Neuronal stem cell (in vitro differentiated cells): Measurements from ENCODE around the gene ME2.

Experiments used
- DNase-seq: peaks from one replicate; pipeline ENCODE4 v3.0.0-alpha.2; 2013; ENCODE audit warnings: low spot score
- H2AFZ ChIP-seq: one replicate; pipeline ENCODE4 v1.6.1; 2013; ENCODE audit warnings: mild to moderate bottlenecking, low read length, inconsistent platforms
- H2AK5ac ChIP-seq: 2 replicates; pipeline ENCODE4 v1.6.1; 2013; ENCODE audit warnings: low read depth, mild to moderate bottlenecking, inconsistent platforms, low read length, moderate library complexity, mixed read lengths
- H2BK120ac ChIP-seq: 2 replicates; pipeline ENCODE4 v1.6.1; 2013; ENCODE audit warnings: low read depth, mild to moderate bottlenecking, inconsistent platforms, low read length, moderate library complexity, mixed read lengths
- H2BK12ac ChIP-seq: one replicate; pipeline ENCODE4 v1.6.1; 2013; ENCODE audit warnings: low read length, inconsistent platforms
- H2BK15ac ChIP-seq: 2 replicates; pipeline ENCODE4 v1.6.1; 2013; ENCODE audit warnings: mild to moderate bottlenecking, low read length, inconsistent platforms, mixed read lengths
- H2BK5ac ChIP-seq: one replicate; pipeline ENCODE4 v1.6.1; 2013; ENCODE audit warnings: inconsistent platforms, mild to moderate bottlenecking, low read length, moderate library complexity
- H3K14ac ChIP-seq: one replicate; pipeline ENCODE4 v1.6.1; 2013; ENCODE audit warnings: low read length, inconsistent platforms
- H3K18ac ChIP-seq: 2 replicates; pipeline ENCODE4 v1.6.1; 2013; ENCODE audit warnings: low read length, inconsistent platforms
- H3K23ac ChIP-seq: 2 replicates; pipeline ENCODE4 v1.6.1; 2013; ENCODE audit warnings: low read depth, mild to moderate bottlenecking, mixed read lengths, low read length, inconsistent platforms; ENCODE audit not compliant: poor library complexity
- H3K27ac ChIP-seq: replicated peaks from 3 replicates; pipeline ENCODE4 v1.5.1; 2013; ENCODE audit warnings: low read length, inconsistent platforms
- H3K27me3 ChIP-seq, 3 experiments: 2 replicates each; pipeline ENCODE4 v1.6.1; 2013; ENCODE audit warnings: low read length in 3 of 3, mild to moderate bottlenecking in 2 of 3, inconsistent platforms in 1 of 3, low read depth in 1 of 3, mixed read lengths in 1 of 3, moderate library complexity in 1 of 3; ENCODE audit not compliant: control insufficient read depth in 3 of 3, insufficient read depth in 3 of 3
- H3K36me3 ChIP-seq, 2 donors: replicated peaks in 1 of 2; 2 replicates each; pipeline ENCODE4 v1.6.1; 2013; ENCODE audit warnings: low read length in 2 of 2; ENCODE audit not compliant: control insufficient read depth in 2 of 2, insufficient read depth in 2 of 2
- H3K4ac ChIP-seq: 2 replicates; pipeline ENCODE4 v1.6.1; 2013; ENCODE audit warnings: inconsistent platforms, mild to moderate bottlenecking, low read length, moderate library complexity
- H3K4me1 ChIP-seq, 2 donors: 1 replicate in 1 of 2; 2 replicates in 1 of 2; pipeline ENCODE4 v1.6.1; 2013; ENCODE audit warnings: low read length in 2 of 2, low read depth in 1 of 2; ENCODE audit not compliant: control insufficient read depth in 2 of 2, insufficient read depth in 1 of 2
- H3K4me2 ChIP-seq: one replicate; pipeline ENCODE4 v1.6.1; 2013; ENCODE audit warnings: mild to moderate bottlenecking, low read length, inconsistent platforms; ENCODE audit not compliant: insufficient read depth, poor library complexity, severe bottlenecking
- H3K4me3 ChIP-seq, 2 donors: 2 replicates each; pipeline ENCODE4 v1.5.1; 2013; ENCODE audit warnings: low read length in 2 of 2, mild to moderate bottlenecking in 2 of 2, inconsistent platforms in 1 of 2, moderate library complexity in 1 of 2
- H3K79me1 ChIP-seq: one replicate; pipeline ENCODE4 v1.6.1; 2013; ENCODE audit warnings: low read depth, mild to moderate bottlenecking, inconsistent platforms, low read length, moderate library complexity
- H3K9ac ChIP-seq: one replicate; pipeline ENCODE4 v1.6.1; 2013; ENCODE audit warnings: mild to moderate bottlenecking, low read depth, low read length, inconsistent platforms; ENCODE audit not compliant: poor library complexity
- H3K9me3 ChIP-seq, 2 donors: replicated peaks in 1 of 2; 2 replicates each; pipeline versions ENCODE3 to v1.6.1; 2013; ENCODE audit warnings: low read length in 2 of 2, mild to moderate bottlenecking in 2 of 2, inconsistent platforms in 1 of 2, low read depth in 1 of 2, mixed read lengths in 1 of 2, moderate library complexity in 1 of 2; ENCODE audit not compliant: control insufficient read depth in 2 of 2, insufficient read depth in 1 of 2
- H4K8ac ChIP-seq: one replicate; pipeline ENCODE4 v1.6.1; 2013; ENCODE audit warnings: low read depth, mild to moderate bottlenecking, inconsistent platforms, low read length, moderate library complexity
- H4K91ac ChIP-seq: one replicate; pipeline ENCODE4 v1.6.1; 2013; ENCODE audit warnings: low read length, low read depth, mild to moderate bottlenecking, inconsistent platforms; ENCODE audit not compliant: poor library complexity
- WGBS, 2 donors: extraction: QIAGEN DNeasy Blood & Tissue Kit; methylation state at CpG; one replicate each; pipeline ENCODE4 v1.1.7; 2013; ENCODE audit warnings: missing lambda C conversion rate in 2 of 2, mixed read lengths in 1 of 2; ENCODE audit not compliant: insufficient read length in 2 of 2, insufficient replicate concordance in 1 of 2; ENCODE audit errors: extremely low coverage in 2 of 2; 5-methylcytosine and 5-hydroxymethylcytosine counted together

The ME2 gene

GRCh38 chr18:50953822-50954221 lies 74.9 kb downstream of the ME2 start:
- no peak for DNase-seq
- Histone ChIP-seq H3K79me1 (no peaks in the 10 kb centered on the region), H2BK5ac (no peak overlapping the region), H3K36me3 (peaks cover 0 to 12% of the 10 kb centered on the region in 2 donors), H3K27me3 (no peaks in the 10 kb centered on the region), H2AK5ac (no peak overlapping the region), H3K4me3 (no peak overlapping the region), H3K9me3 (no peaks in the 10 kb centered on the region), H2BK120ac (no peak overlapping the region), H2BK12ac (no peak overlapping the region), H2AFZ (no peak overlapping the region), H3K4me1 (no peaks in the 10 kb centered on the region), H4K8ac (no peak overlapping the region), H3K4me2 (no peak overlapping the region), H3K18ac (no peak overlapping the region), H4K91ac (no peak overlapping the region), H3K27ac (no peak overlapping the region), H3K4ac (no peak overlapping the region), H3K9ac (no peak overlapping the region), H3K14ac (no peak overlapping the region), H2BK15ac (no peak overlapping the region), H3K23ac (no peak overlapping the region)
- no CpG with 5 or more reads among the region's 3 CpGs for WGBS, 2 donors

- no CpG with 5 or more reads among the region's 4 CpGs for WGBS, 2 donors
- Histone ChIP-seq H2BK15ac (no peak overlapping the region), H3K18ac (peak overlapping the region; percentile 60), H3K4me1 (no peaks in the 10 kb centered on the region), H3K27me3 (no peaks in the 10 kb centered on the region), H3K4me3 (no peak overlapping the region), H3K9ac (no peak overlapping the region), H3K36me3 (no peaks in the 10 kb centered on the region), H3K79me1 (no peaks in the 10 kb centered on the region), H2BK120ac (no peak overlapping the region), H2AK5ac (no peak overlapping the region), H3K27ac (no peak overlapping the region), H4K8ac (no peak overlapping the region), H3K9me3 (no peaks in the 10 kb centered on the region), H3K4ac (no peak overlapping the region), H2BK5ac (no peak overlapping the region), H2AFZ (no peak overlapping the region), H4K91ac (no peak overlapping the region), H3K14ac (no peak overlapping the region), H2BK12ac (no peak overlapping the region), H3K23ac (no peak overlapping the region), H3K4me2 (no peak overlapping the region)
- DNase-seq, result no peak
These were observed 76.3 kb downstream of the ME2 start for GRCh38 chr18:50955253-50955652.

- Histone ChIP-seq H3K4me3 (no peak overlapping the region), H3K14ac (no peak overlapping the region), H3K4ac (no peak overlapping the region), H4K91ac (no peak overlapping the region), H2BK15ac (no peak overlapping the region), H2BK12ac (no peak overlapping the region), H3K9me3 (no peaks in the 10 kb centered on the region), H2AK5ac (no peak overlapping the region), H2AFZ (no peak overlapping the region), H3K18ac (no peak overlapping the region), H4K8ac (no peak overlapping the region), H3K23ac (no peak overlapping the region), H3K79me1 (no peaks in the 10 kb centered on the region), H3K4me1 (no peaks in the 10 kb centered on the region), H3K36me3 (no peaks in the 10 kb centered on the region), H3K9ac (no peak overlapping the region), H3K27ac (no peak overlapping the region), H3K27me3 (no peaks in the 10 kb centered on the region), H2BK120ac (no peak overlapping the region), H3K4me2 (no peak overlapping the region), H2BK5ac (no peak overlapping the region)
- no peak for DNase-seq
- no CpG with 5 or more reads among the region's 3 CpGs for WGBS, 2 donors
These were observed 77.2 kb downstream of the ME2 start for GRCh38 chr18:50956116-50956515.

GRCh38 chr18:50961974-50962373 lies 83.1 kb downstream of the ME2 start:
- Histone ChIP-seq H3K27ac (no peak overlapping the region), H2BK5ac (no peak overlapping the region), H3K4me1 (no peaks in the 10 kb centered on the region), H3K9me3 (peaks cover 2 to 14% of the 10 kb centered on the region in 2 donors), H3K14ac (no peak overlapping the region), H3K4ac (no peak overlapping the region), H4K91ac (no peak overlapping the region), H2BK15ac (no peak overlapping the region), H2AK5ac (no peak overlapping the region), H4K8ac (no peak overlapping the region), H3K23ac (no peak overlapping the region), H3K4me2 (no peak overlapping the region), H2BK120ac (no peak overlapping the region), H3K4me3 (no peak overlapping the region), H3K36me3 (no peaks in the 10 kb centered on the region), H3K27me3 (no peaks in the 10 kb centered on the region), H2AFZ (no peak overlapping the region), H3K18ac (no peak overlapping the region), H2BK12ac (no peak overlapping the region), H3K9ac (no peak overlapping the region), H3K79me1 (no peaks in the 10 kb centered on the region)
- DNase-seq, result no peak
- no CpG with 5 or more reads among the region's 1 CpG for WGBS, 2 donors
